ENCODE results near the gene ABLIM1.

Gene ABLIM1

DNA sequence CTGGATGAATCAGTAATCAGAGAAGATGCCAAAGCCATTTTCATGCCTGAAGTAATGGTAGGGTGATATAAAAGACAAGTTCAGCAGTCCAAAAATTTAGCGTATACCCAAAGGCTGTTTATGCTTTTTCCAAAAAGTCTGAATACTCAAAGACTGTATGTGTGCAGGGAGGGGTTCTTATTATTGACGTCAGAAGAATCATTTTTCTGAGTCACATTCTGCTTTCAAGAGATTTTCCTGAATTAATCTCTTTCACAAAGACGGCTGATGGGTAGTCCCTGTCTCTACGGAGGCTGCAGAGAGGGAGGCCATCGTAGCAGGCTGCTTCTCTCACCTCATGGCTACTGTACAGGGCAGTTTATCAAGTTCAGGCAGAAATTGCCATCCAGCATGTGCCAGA lies 30.7 kb upstream of the ABLIM1 start:
- H3K27ac ChIP-seq (ENCODE audit: low read depth, low read length) = no peak overlapping the region
- no peak overlapping the region for H3K9ac ChIP-seq (ENCODE audit: low read depth, low read length)
- H3K9me3 ChIP-seq (ENCODE audit: insufficient read depth, low read depth, low read length) = no peaks in the 10 kb centered on the region
- H3K36me3 ChIP-seq (ENCODE audit: insufficient read depth, low read length) = no peaks in the 10 kb centered on the region
- H3K27me3 ChIP-seq (ENCODE audit: insufficient read depth, low read length) = no peaks in the 10 kb centered on the region
- WGBS = 76% methylated on average over 5 of the region's 5 CpGs
- peaks cover 18% of the 10 kb centered on the region for H3K4me1 ChIP-seq (ENCODE audit: insufficient read depth, low read length)
- H3K4me3 ChIP-seq (ENCODE audit: low read length) = no peak overlapping the region

DNA sequence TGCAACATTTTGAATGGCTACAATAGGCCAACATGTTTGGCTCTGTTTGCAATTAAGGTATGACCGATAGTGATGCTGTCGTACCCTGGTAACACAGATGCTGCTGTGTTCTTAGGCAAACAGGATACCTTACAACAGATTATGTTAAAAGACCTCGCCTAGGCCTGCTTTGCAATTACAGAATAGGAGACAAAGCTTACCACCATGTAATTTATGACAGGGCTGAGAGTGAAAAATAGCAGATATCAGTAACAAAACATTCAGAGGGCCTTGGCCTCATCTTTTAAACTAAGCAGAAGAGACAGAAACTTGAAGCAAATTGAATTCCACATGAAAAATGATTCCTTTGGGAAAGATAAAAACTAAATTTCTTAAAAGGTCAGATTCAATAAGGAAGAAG lies 29.4 kb upstream of the ABLIM1 start:
- H3K9me3 ChIP-seq (ENCODE audit: insufficient read depth, low read depth, low read length) = no peaks in the 10 kb centered on the region
- peaks cover 18% of the 10 kb centered on the region for H3K4me1 ChIP-seq (ENCODE audit: insufficient read depth, low read length)
- H3K27ac ChIP-seq (ENCODE audit: low read depth, low read length) = no peak overlapping the region
- no peak overlapping the region for H3K9ac ChIP-seq (ENCODE audit: low read depth, low read length)
- no peak overlapping the region for H3K4me3 ChIP-seq (ENCODE audit: low read length)
- no peaks in the 10 kb centered on the region for H3K36me3 ChIP-seq (ENCODE audit: insufficient read depth, low read length)
- WGBS = 83% methylated on average over 3 of the region's 3 CpGs
- no peaks in the 10 kb centered on the region for H3K27me3 ChIP-seq (ENCODE audit: insufficient read depth, low read length)

DNA sequence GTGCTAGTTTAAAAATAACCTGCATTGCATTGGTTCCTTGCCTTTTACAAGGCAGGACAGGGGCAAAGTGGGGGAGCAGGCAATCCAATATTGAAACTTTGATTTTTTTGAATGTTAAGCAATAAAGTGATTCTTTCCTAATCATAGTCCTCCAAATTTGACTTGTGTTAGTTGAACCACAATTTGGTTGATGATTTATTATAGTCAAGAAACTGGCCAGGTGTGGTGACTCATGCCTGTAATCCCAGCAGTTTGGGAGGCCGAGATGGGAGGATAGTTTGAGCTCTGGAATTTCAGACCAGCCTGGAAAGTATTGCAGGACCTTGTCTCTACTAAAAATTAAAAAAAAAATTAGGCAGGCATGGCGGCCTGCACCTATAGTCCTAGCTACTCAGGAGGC lies 27.9 kb upstream of the ABLIM1 start:
- Histone ChIP-seq H3K27ac (ENCODE audit: low read depth, low read length) (no peak overlapping the region), H3K36me3 (ENCODE audit: insufficient read depth, low read length) (no peaks in the 10 kb centered on the region), H3K4me1 (ENCODE audit: insufficient read depth, low read length) (peaks cover 5% of the 10 kb centered on the region), H3K27me3 (ENCODE audit: insufficient read depth, low read length) (no peaks in the 10 kb centered on the region), H3K9me3 (ENCODE audit: insufficient read depth, low read depth, low read length) (no peaks in the 10 kb centered on the region), H3K4me3 (ENCODE audit: low read length) (no peak overlapping the region), H3K9ac (ENCODE audit: low read depth, low read length) (no peak overlapping the region)
- WGBS = 96% methylated on average over 2 of the region's 2 CpGs

DNA sequence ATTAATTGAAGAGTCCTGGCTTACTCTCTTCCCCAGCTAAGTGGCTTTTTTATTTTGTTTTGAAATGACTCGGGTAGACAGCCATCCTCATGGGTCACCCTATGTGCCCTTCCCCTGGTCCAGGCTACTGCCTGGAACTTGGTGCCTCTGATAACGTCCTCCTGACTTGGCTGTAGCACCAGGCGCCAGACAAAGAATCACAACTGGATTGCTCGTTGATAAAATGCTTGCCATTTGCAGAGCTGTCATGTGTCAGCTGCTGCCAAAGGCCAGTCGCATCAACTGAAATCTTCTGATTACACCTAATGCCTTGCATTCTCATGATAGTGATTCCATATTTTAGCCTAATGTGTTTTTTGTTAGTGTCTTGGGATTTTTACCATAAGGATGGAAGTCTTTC lies 27.4 kb upstream of the ABLIM1 start:
- no peaks in the 10 kb centered on the region for H3K27me3 ChIP-seq (ENCODE audit: insufficient read depth, low read length)
- H3K9me3 ChIP-seq (ENCODE audit: insufficient read depth, low read depth, low read length) = no peaks in the 10 kb centered on the region
- no peak overlapping the region for H3K9ac ChIP-seq (ENCODE audit: low read depth, low read length)
- H3K36me3 ChIP-seq (ENCODE audit: insufficient read depth, low read length) = no peaks in the 10 kb centered on the region
- peaks cover 4% of the 10 kb centered on the region; the same call in 1 of the 2 replicates for H3K4me1 ChIP-seq (ENCODE audit: insufficient read depth, low read length)
- no peak overlapping the region for H3K27ac ChIP-seq (ENCODE audit: low read depth, low read length)
- H3K4me3 ChIP-seq (ENCODE audit: low read length) = no peak overlapping the region
- 88% methylated on average over 5 of the region's 5 CpGs for WGBS

DNA sequence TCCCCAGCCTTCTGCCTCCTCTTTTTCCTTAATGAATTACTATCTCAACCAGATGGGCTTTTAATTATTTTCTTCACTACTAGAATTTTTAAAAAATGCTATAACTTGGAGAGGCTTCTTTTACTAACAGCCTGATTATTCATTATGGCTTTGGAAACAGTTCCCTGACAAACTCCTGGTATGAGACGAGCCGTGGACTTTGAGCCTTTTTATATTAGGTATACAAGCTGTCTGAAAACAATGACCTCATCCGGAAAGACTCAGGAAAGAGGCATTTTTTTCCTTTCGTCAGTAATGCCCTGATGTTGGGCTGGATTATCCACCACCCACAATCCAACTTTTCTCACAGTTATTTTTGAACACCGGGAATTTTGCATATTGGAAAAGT lies 26.7 kb upstream of the ABLIM1 start:
- no peaks in the 10 kb centered on the region for H3K27me3 ChIP-seq (ENCODE audit: insufficient read depth, low read length)
- no peaks in the 10 kb centered on the region for H3K9me3 ChIP-seq (ENCODE audit: insufficient read depth, low read depth, low read length)
- no peak overlapping the region for H3K9ac ChIP-seq (ENCODE audit: low read depth, low read length)
- no peak overlapping the region for H3K27ac ChIP-seq (ENCODE audit: low read depth, low read length)
- no peak overlapping the region for H3K4me3 ChIP-seq (ENCODE audit: low read length)
- H3K36me3 ChIP-seq (ENCODE audit: insufficient read depth, low read length) = no peaks in the 10 kb centered on the region
- peaks cover 4% of the 10 kb centered on the region; the same call in 1 of the 2 replicates for H3K4me1 ChIP-seq (ENCODE audit: insufficient read depth, low read length)
- WGBS = 69% methylated on average over 4 of the region's 5 CpGs

DNA sequence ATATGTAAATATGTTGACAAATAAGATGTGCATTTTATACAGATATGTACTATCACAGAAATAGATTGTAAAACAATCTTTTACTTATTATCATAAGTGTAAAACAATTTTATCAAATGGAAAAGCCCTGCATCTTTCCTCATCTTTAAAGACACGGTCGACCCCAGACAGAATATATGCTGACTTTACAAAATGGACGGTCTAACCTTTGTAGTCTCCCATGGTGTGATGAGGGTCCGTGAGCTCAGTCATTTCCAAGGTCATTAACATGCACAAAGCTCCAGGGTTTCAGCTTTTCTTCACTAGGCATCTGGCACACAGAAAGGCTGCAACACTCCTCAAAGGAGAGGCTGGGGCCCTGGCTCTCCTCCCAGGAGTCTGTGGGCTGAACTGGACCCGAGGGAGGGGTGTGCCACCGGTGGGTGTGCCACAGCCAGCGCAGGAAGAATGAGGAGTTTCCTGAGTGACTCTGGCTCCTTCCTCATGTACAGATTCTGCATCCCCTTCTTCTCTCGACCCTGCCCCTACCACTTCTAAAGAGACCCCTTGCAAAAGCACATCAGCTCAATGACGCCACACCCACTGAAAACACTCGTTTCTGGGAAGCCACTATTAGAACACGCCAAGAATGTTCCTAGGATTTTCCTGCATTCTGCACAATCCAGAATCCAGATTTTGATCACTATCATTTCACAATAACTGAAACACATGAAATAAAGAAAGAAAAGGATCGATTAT lies 26.2 kb upstream of the ABLIM1 start:
- Histone ChIP-seq H3K9ac (ENCODE audit: low read depth, low read length) (no peak overlapping the region), H3K27me3 (ENCODE audit: insufficient read depth, low read length) (no peaks in the 10 kb centered on the region), H3K4me3 (ENCODE audit: low read length) (no peak overlapping the region), H3K9me3 (ENCODE audit: insufficient read depth, low read depth, low read length) (no peaks in the 10 kb centered on the region), H3K27ac (ENCODE audit: low read depth, low read length) (no peak overlapping the region), H3K4me1 (ENCODE audit: insufficient read depth, low read length) (peaks cover 4% of the 10 kb centered on the region; the same call in 1 of the 2 replicates), H3K36me3 (ENCODE audit: insufficient read depth, low read length) (no peaks in the 10 kb centered on the region)
- 91% methylated on average over 12 of the region's 12 CpGs for whole genome bisulfite sequencing

DNA sequence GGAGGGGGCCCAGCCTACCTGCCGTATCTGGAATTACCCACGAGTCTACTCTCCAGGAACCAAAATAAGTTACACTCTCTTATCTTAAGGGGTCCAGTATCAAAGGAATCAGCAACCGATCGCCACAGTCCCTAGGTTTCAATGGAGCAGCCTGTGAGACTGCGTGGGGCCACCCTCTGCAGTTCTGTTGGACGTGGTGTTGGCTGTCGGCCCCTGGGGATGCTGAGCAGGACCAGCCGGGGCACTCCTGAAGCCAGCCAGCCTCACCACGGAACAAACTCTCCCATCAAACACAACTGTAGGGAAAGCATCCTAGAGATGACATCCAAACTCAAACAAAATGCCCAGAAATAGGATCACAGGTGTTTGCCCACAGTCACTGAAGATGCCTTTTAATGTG lies 25.5 kb upstream of the ABLIM1 start:
- Histone ChIP-seq H3K36me3 (ENCODE audit: insufficient read depth, low read length) (no peaks in the 10 kb centered on the region), H3K4me1 (ENCODE audit: insufficient read depth, low read length) (peaks cover 5% of the 10 kb centered on the region; the same call in 1 of the 2 replicates), H3K27me3 (ENCODE audit: insufficient read depth, low read length) (no peaks in the 10 kb centered on the region), H3K4me3 (ENCODE audit: low read length) (no peak overlapping the region), H3K9ac (ENCODE audit: low read depth, low read length) (no peak overlapping the region), H3K9me3 (ENCODE audit: insufficient read depth, low read depth, low read length) (no peaks in the 10 kb centered on the region), H3K27ac (ENCODE audit: low read depth, low read length) (no peak overlapping the region)
- WGBS = 91% methylated on average over 9 of the region's 9 CpGs

DNA sequence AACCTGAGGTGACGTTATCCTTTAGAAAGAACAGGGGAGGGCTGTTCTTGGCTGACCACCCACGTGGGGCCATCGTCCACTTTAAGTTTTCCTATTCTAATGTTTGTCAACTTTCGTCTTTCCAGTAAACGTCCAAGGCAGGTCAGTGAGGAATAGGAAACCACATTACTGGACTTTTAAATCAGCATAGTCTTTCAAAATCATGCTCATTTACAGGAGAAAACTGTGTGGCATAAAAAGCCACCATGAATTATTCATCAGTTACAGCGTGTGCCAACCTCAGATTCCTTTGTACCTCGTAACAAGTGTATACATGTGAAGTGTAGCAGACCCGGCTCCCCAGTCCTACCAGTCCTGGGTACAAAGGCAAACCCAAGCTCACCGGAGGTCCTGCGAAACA lies 25.1 kb upstream of the ABLIM1 start:
- Histone ChIP-seq H3K27me3 (ENCODE audit: insufficient read depth, low read length) (no peaks in the 10 kb centered on the region), H3K9me3 (ENCODE audit: insufficient read depth, low read depth, low read length) (no peaks in the 10 kb centered on the region), H3K4me3 (ENCODE audit: low read length) (no peak overlapping the region), H3K4me1 (ENCODE audit: insufficient read depth, low read length) (peaks cover 8% of the 10 kb centered on the region; the same call in 1 of the 2 replicates), H3K27ac (ENCODE audit: low read depth, low read length) (no peak overlapping the region), H3K36me3 (ENCODE audit: insufficient read depth, low read length) (no peaks in the 10 kb centered on the region), H3K9ac (ENCODE audit: low read depth, low read length) (no peak overlapping the region)
- WGBS = 93% methylated on average over 10 of the region's 10 CpGs

DNA sequence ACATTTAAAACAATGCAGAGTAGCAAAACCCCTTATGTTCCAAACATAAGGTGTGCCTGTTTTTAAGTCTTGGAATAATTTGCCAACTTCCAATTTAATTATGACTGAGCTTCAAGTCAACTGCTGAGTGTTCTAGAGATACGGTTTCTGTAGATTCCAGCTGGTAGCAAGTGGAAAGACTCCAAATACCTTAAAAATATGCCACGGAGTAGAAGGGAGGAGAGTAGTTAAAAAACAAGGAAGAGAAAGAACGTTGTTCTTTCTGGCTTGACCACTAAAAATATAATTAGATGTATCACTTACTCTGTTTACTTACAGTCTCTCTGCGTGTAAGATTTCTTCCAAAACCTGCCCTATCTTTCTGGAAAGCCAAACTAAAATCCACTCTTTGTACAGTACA lies 24.5 kb upstream of the ABLIM1 start:
- Histone ChIP-seq H3K36me3 (ENCODE audit: insufficient read depth, low read length) (no peaks in the 10 kb centered on the region), H3K27me3 (ENCODE audit: insufficient read depth, low read length) (no peaks in the 10 kb centered on the region), H3K9ac (ENCODE audit: low read depth, low read length) (no peak overlapping the region), H3K4me1 (ENCODE audit: insufficient read depth, low read length) (peaks cover 8% of the 10 kb centered on the region; the same call in 1 of the 2 replicates), H3K4me3 (ENCODE audit: low read length) (no peak overlapping the region), H3K9me3 (ENCODE audit: insufficient read depth, low read depth, low read length) (no peaks in the 10 kb centered on the region), H3K27ac (ENCODE audit: low read depth, low read length) (no peak overlapping the region)
- 92% methylated on average over 3 of the region's 4 CpGs for WGBS

DNA sequence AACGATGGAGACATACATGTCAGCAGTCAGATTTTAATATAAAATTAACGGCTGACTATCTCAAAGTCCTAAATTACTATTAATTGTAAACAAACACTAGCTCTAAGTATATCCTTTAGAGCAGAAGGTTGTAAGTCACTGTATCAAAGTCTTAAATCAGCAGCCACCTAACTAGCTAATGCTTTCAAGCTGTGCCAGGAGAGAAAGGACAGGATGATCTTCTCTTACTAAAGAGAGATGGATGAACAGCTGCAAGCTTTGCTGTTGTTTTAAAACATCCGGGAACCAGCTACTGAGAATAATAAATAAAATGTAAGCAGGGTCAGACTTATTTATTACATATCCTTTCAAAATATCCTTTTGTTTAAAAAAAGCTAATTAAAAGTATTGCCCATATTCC lies 24.0 kb upstream of the ABLIM1 start:
- Histone ChIP-seq H3K27ac (ENCODE audit: low read depth, low read length) (no peak overlapping the region), H3K27me3 (ENCODE audit: insufficient read depth, low read length) (no peaks in the 10 kb centered on the region), H3K9ac (ENCODE audit: low read depth, low read length) (no peak overlapping the region), H3K4me3 (ENCODE audit: low read length) (no peak overlapping the region), H3K9me3 (ENCODE audit: insufficient read depth, low read depth, low read length) (no peaks in the 10 kb centered on the region), H3K4me1 (ENCODE audit: insufficient read depth, low read length) (peaks cover 8% of the 10 kb centered on the region; the same call in 1 of the 2 replicates), H3K36me3 (ENCODE audit: insufficient read depth, low read length) (no peaks in the 10 kb centered on the region)
- WGBS = 94% methylated on average over 2 of the region's 3 CpGs

DNA sequence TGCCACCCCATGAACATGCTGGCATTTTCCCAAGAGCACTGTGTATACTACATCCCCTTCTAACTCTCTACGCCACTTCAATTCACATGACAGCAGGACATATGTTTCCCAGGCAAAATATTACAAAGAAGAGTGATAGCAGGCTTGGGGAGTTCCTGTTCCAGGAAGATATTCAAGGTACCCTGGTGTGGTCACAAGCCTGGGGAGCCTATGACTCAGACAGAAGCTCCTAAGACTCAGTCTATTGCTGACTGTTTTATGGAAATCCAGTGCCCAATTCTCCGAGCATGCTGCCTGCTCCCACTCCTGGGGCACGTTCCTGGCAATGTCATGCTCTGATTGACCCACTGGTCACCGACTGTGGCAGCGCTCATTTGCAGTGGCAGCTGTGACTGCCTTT lies 23.5 kb upstream of the ABLIM1 start:
- Histone ChIP-seq H3K27ac (ENCODE audit: low read depth, low read length) (no peak overlapping the region), H3K9ac (ENCODE audit: low read depth, low read length) (no peak overlapping the region), H3K9me3 (ENCODE audit: insufficient read depth, low read depth, low read length) (no peaks in the 10 kb centered on the region), H3K4me3 (ENCODE audit: low read length) (no peak overlapping the region), H3K27me3 (ENCODE audit: insufficient read depth, low read length) (no peaks in the 10 kb centered on the region), H3K36me3 (ENCODE audit: insufficient read depth, low read length) (no peaks in the 10 kb centered on the region), H3K4me1 (ENCODE audit: insufficient read depth, low read length) (peaks cover 8% of the 10 kb centered on the region; the same call in 1 of the 2 replicates)
- 85% methylated on average over 5 of the region's 5 CpGs for WGBS
